ENCODE data around the gene ABCB7.

Gene ABCB7

DNA sequence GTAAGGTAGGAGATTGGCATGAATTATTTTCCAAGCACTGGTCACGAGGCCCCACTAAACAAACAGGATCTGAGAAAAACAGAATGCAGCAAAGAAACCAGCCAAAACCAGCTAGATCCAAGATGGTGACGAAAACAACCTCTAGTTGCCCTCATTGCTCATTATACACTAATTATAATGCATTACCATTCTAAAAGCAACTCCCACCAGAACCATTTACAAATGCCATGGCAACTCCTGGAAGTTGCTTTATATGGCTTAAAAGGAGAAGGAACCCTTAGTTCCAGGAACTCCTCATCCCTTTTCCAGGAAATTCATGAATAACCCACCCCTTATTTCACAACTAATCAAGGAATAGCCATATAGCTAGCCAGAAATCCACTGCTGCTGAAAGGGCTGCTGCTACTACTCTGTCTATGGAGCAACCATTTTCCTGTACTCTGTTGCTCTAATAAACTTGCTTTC, 69.3 kb downstream of the ABCB7 start:
- H3K27ac ChIP-seq = no peak overlapping the region
- no peak for TF ChIP-seq CTCF (conservative IDR thresholded peaks at IDR 0.05)

- H3K27ac ChIP-seq = no peak overlapping the region
- TF ChIP-seq CTCF (conservative IDR thresholded peaks at IDR 0.05) = no peak
These were observed 71.3 kb downstream of the ABCB7 start for GRCh38 chrX:75084757-75085156.

DNA sequence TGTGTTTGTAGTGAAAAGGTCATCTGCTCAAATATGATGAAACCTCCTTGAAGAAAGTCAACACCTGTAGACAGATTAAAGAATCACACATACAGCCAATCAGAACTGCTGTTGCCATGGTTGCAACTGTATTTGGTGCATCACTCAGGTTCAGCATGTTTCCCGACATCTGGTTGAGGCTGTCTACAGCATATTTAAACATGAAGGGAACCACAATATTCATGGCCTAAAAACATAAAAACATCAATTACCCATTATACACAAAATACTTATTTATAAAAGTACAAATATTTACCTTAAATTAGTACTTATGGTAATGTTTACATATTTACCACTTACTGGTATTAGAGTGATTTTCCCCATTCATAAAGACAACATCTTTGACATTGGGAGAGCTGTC, 79.7 kb downstream of the ABCB7 start:
- no peak for TF ChIP-seq CTCF (conservative IDR thresholded peaks at IDR 0.05)
- H3K27ac ChIP-seq = no peak overlapping the region

- no peak for TF ChIP-seq CTCF (conservative IDR thresholded peaks at IDR 0.05)
- no peak overlapping the region for H3K27ac ChIP-seq
These were observed 81.6 kb downstream of the ABCB7 start for GRCh38 chrX:75074475-75074874.

DNA sequence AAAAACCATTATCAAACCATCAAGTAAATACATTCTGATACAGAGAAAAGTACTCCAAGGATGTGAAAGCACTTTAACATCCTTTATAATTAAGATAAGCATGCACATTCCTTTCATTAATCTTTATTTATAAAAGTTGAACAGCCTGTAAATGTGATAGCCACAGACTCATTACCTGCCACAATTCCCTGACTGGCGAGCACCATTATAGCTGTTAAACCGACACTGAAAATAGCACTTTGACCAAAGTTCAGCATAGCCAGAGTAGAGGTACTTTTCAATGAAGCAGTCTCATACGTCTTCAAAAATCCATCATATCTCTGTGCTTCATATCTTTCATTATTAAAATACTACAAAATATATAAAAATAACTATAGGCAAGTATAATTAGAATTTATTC, 84.7 kb downstream of the ABCB7 start:
- no peak overlapping the region for H3K27ac ChIP-seq
- TF ChIP-seq CTCF (conservative IDR thresholded peaks at IDR 0.05) = no peak

- H3K27ac ChIP-seq = no peak overlapping the region
- no peak for TF ChIP-seq CTCF (conservative IDR thresholded peaks at IDR 0.05)
These were observed 88.2 kb downstream of the ABCB7 start for GRCh38 chrX:75067931-75068330.

DNA sequence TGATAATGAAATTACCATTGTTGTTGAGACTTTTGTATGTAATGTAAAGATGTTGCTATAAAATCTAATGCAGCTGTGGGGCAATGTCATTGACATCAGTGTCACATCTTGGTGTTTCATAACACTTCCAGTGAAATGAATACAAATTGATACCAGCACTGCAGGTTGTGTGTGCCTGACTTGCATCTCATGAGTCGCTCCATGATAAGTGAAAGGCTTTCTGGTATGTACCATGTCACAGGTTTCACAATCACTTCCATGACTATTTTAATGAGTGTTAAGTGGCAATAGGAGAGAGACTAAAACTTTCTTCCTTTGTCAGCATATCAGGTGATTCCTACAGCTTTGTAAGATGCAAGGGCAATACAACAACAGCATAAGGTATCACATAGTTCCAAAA, 94.4 kb downstream of the ABCB7 start:
- no peak overlapping the region for H3K27ac ChIP-seq
- no peak for TF ChIP-seq CTCF (conservative IDR thresholded peaks at IDR 0.05)

- H3K27ac ChIP-seq = no peak overlapping the region
- no peak for TF ChIP-seq CTCF (conservative IDR thresholded peaks at IDR 0.05)
These were observed 105.0 kb downstream of the ABCB7 start for GRCh38 chrX:75051047-75051446.
